AG09309 (cell line): ENCODE data around the gene WDR76.

ENCODE experiments used
- DNase-seq: peaks from one replicate; pipeline ENCODE4 v3.0.0-alpha.2; 2010; ENCODE audit warnings: low read depth
- H3K4me3 ChIP-seq: 2 replicates; pipeline ENCODE4 v1.5.1; 2011; ENCODE audit warnings: mild to moderate bottlenecking, low read depth, low read length, moderate library complexity; ENCODE audit not compliant: control insufficient read depth
- TF ChIP-seq, protein P1 (sequence below): IDR thresholded peaks from 2 replicates; pipeline ENCODE4 v1.5.1; 2011; ENCODE audit warnings: mild to moderate bottlenecking, low read depth, low read length, inconsistent platforms; ENCODE audit not compliant: insufficient read depth, control insufficient read depth; ENCODE audit errors: missing control alignments

The WDR76 gene

DNA sequence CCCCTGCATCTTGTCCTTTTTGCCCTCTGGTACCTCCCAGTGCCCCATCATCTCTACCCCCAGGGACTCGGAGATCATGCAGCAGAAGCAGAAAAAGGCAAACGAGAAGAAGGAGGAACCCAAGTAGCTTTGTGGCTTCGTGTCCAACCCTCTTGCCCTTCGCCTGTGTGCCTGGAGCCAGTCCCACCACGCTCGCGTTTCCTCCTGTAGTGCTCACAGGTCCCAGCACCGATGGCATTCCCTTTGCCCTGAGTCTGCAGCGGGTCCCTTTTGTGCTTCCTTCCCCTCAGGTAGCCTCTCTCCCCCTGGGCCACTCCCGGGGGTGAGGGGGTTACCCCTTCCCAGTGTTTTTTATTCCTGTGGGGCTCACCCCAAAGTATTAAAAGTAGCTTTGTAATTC is 33.2 kb upstream of the WDR76 start:
- TF ChIP-seq, protein P1, sequence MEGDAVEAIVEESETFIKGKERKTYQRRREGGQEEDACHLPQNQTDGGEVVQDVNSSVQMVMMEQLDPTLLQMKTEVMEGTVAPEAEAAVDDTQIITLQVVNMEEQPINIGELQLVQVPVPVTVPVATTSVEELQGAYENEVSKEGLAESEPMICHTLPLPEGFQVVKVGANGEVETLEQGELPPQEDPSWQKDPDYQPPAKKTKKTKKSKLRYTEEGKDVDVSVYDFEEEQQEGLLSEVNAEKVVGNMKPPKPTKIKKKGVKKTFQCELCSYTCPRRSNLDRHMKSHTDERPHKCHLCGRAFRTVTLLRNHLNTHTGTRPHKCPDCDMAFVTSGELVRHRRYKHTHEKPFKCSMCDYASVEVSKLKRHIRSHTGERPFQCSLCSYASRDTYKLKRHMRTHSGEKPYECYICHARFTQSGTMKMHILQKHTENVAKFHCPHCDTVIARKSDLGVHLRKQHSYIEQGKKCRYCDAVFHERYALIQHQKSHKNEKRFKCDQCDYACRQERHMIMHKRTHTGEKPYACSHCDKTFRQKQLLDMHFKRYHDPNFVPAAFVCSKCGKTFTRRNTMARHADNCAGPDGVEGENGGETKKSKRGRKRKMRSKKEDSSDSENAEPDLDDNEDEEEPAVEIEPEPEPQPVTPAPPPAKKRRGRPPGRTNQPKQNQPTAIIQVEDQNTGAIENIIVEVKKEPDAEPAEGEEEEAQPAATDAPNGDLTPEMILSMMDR, result no peak
- peak overlapping the region; percentile 74 for H3K4me3 ChIP-seq

DNA sequence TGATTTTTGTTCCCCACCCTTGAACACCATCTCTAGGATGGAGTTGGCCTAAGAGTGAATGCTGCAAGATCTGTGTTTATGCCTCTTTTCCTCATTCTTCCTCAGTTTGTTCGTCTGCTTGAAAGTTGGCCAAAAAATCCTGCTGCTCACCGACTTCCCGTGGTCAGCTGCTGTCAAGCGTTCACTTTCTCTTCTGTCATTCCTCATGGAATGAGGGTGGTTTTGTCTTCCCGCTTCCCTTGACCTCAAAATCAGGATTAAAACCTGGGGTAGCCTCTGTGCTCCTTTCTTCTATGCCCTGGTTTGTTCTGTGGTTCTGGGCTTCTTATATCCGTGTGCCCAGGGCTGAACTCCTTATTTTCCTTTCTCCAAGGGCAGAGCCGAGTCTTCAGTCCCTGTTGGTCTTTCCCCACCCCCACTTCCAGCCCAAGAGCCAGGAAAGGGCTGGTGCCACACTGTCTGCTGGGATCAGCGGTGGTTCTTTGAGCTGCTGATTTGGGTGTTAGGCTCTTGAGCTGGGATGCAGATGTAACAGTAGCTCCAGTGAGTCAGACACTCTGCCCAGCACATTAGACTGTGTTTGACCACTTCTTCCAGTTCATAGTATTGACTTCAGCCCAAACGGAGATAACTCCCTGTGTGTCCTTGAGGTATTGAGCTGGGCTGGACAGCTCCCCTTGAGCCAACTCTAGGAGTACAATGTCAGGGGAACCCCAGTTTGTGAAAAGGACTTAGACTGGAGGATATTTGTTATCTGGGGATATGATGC is 32.3 kb upstream of the WDR76 start:
- TF ChIP-seq, protein P1, result no peak
- no peak for DNase-seq
- no peak overlapping the region for H3K4me3 ChIP-seq

More for the DNA sequence above, 33.2 kb upstream of the WDR76 start:
- no peak for DNase-seq

- TF ChIP-seq, protein P1, result no peak
- no peak overlapping the region for H3K4me3 ChIP-seq
- no peak for DNase-seq
These were observed 31.6 kb upstream of the WDR76 start for GRCh38 chr15:43795197-43795596.

GRCh38 chr15:43795997-43796396 is 30.8 kb upstream of the WDR76 start:
- no peak for DNase-seq
- H3K4me3 ChIP-seq, result no peak overlapping the region
- TF ChIP-seq, protein P1, result no peak

DNA sequence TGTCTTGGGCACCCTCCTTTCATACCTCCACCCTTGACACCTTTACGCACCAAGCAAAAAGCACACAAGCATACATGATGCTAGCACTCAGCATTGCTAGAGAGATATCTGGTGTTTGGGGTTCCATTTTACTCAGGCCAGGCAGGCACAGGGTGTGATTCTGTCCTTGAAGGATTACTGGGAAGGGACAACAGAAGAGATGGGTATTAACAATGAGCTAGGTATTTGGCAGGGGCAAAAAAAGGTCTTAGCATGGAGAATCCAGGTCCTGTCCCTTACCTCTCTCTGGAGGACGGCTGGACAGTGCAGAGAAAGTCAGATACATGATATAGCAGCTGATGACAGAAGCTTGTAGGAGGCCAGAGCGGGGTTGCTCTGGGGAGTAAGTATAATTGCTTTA is 30.2 kb upstream of the WDR76 start:
- DNase-seq, result no peak
- H3K4me3 ChIP-seq, result no peak overlapping the region
- TF ChIP-seq, protein P1, result no peak

GRCh38 chr15:43799209-43799944 is 27.4 kb upstream of the WDR76 start:
- DNase-seq, result no peak
- H3K4me3 ChIP-seq, result no peak overlapping the region
- TF ChIP-seq, protein P1, result no peak
